Measurements from ENCODE around the gene TES.

Gene TES

DNA sequence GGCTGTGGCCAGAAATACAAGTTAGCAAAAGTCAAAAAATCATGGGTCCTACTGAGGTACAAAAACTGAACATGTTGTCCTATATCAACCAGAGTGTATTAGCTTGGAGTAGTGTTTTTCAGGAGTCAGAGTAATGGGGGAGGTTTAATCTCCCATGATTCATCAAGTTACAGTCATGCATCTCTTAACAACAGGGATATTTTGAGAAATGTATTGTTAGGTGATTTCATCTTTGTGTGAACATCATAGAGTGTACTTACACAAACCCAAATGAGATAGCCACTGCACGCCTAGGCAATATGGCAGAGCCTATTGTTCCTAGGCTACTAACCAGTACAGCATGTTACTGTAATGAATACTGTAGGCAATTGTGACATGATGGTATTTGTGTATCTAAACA lies 14.9 kb upstream of the TES start:
- no peak for DNase-seq

DNA sequence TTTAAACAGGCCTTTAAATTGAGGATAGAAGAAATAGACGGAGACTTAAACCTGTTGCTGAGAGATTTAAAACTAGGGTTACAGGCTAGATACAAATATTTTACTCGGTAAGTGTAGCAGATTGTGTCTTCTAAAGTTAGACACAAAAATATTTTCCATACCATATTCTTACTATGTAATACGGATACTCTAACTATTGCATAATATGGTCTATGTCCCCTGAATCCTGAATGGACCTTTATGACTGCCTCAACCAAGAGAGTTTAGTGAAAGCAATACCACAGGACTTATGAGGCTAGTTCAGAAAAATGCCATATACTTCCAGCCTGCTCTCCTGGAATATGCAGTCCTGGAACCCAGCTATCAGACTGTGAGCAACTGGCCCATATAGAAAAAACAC lies 13.4 kb upstream of the TES start:
- DNase-seq = no peak

DNA sequence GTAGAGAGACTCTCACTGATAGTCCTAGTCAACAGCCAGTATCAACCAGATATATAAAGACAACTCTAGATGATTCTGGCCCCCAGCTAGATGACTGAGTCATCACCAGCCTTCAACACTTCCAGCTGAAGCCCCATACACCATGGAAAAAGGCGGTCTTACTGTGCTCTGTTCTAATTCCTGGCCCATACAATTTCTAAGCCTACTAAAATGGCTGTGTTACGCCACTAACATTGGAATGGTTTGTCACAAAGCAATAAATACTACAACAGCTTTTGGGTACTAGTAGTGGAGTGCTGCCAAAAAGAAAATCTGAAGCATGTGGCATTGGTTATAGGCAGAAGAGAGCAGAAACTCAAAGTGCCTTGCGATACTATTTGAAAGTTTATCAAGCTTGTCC lies 13.0 kb upstream of the TES start:
- DNase-seq = no peak

DNA sequence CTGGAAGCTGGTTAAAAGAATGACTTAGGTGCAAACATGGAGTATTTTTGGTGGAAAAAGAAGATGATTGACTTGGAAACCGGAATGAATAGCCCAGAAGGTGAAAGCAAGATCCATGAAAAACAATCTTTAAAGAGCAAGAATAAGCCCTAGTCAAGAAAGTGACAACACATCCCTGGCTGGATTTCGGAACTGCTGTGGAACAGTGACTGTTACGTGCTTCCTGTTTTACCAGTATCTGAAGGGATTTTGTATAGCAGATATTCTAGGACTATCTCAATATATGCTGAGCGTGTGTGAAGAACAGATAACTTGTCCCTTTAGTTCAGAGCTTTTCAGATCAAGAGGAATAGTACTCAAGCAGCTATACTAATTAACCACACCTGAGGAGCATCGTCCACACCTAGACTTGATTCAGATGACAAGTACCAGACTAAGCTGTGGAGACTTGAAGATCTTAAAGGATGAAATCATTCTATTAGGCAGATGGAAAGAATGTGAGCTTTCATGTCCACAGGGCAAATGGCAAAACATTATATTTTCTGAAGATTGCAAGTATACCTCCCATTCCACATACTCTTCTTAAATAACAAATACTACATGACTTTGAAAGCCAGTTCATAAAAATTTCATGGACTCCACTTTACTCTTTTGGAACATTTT lies 11.5 kb upstream of the TES start:
- DNase-seq = no peak

DNA sequence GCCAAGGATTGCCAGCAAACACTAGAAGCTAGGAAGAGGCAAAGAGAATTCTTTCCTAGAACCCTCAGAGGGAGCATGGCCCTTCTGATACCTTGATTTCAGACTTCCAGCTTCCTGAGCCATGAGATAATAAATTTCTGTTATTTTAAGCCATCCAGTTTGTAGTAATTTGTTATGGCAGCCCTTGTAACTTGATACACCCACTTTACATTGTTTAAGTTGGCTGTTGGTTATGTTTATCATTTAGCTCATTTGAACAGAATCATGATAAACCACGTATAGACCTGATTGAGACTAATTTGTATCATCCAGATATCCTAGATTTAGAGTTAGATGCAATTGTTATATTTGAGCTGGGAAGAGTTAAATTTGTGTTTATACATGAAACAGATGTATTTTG lies 9.4 kb upstream of the TES start:
- DNase-seq = no peak

DNA sequence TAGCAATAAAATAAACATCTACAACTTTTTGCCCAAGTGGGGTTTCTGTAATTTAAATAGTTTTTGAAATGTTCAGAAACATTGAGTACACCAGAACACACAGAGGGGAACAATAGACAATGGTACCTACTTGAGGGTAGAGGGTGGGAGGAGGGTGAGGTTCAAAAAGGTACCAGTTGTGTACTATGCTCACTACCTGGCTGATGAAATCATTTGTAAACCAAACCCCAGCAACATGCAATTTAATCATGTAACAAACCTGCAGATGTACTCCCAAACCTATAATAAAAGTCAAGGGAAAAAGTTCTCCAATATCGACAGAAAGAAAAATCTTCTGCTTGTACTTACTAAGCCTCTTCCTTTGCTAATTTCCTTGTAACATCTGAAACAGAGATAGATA lies 4.2 kb upstream of the TES start:
- DNase-seq = no peak

DNA sequence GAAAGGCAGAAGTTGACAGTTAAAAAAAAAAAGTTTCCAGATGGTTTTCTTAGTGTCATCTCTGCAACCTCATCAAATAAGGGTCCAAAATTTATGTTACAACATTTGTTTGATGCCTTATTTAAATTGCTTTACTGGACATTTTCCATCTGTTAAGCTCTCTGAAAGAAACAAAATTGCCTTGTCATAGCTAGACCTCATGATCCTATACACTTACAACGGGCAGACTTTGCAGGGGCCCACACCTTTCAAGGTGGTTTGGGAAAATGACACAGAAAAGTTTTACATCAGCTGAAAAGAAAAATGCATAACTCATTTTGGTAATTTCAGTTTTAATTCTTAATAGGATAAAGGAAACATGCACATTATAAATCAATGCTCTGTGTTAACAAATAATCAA lies 1.4 kb upstream of the TES start:
- DNase-seq = no peak

DNA sequence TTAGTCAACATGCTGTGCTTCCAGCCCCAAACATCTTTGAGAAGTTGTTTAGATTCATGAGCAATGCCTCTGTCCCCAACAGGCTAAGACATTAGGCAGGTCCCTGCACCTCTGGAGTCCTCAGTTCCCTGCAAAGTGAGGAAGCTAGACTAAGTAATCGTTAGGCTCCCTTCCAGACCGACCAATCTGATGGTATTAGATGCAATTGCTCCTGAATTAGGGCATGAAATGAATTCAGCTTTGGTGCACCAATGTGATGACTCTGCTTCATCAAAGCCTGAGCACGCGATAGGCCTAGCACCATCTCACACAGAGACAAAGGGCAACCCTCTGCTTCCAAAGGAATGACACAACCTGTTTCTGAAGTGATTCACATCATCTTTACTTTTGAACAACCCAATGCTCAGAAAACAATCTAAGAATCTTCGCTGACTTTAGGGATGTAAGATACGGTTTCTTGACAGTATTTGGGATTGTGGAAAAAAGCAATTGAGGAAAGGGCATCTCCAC lies 723 bp upstream of the TES start:
- no peak for DNase-seq

DNA sequence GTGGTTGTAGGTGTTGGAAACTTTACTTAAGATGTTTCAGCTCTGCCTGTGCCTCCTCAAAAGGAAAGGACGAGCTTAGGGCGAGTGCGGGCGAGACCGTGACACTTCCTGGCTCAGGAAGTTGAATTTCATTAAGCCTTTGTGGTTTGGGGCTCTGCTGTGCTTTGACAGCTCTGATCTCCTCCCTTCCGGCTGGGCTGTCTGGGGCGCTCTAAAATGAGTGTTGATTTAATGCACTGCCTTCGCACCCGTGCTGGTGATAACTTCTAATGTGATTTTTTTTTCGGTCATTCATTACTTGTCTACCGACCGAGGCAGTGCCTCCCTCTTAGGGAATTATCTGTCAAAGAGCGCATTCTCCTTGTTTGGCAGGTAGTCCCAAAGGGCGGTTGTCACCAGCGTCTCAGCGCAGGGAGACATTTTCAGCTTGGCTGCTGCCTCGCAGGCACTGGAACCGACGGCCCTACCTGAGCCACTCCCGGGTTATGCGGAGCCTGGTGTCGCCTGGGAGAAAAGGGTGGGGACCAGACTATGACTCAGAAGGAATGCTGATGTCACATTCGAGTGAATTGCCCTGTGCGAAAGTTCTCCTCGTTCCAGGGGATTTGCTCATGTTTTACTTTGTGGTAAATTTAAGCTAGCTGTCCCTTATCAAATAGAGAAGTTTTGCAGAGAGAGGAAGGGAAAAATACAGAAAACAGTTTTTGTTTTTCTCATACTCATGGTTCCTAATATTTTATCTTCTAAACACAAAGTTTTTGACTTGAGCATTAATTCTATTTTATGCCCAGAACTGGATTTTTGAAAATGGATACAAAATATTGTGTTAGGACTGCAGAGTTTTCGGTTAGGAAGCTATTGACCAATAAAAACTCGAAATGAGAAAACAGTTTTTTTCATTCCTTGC lies 920 bp downstream of the TES start:
- DNase-seq = no peak

DNA sequence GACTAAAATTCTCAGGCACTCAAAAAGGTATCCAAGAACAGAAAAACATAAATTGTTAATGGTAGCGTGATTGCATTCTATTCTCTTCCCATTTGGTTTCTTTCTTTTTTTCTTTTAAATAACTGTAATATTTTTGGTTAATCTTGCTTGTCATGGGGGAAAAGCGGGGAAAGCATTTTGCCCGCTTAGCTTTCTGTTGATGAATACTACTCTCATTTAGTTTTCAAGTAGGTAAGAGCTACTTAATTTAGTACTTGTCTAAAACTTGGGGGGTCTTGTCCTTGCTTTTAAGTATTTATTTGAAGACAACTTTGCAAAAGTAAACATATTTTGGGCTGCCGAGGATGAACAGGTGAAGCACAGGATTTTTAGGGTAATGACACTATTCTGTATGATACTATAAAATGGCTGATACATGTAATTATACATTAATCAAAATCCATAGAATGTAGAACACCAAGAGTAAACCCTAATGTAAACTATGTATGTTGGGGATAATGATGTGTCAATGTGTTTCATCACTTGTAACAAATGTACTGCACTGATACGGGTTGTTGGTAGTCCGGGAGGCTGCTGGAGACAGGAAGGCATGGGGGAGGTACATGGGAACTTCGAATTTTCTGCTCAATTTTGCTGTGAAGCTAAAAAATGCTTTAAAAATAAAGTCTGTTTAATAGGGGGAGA lies 1.7 kb downstream of the TES start:
- DNase-seq = no peak

DNA sequence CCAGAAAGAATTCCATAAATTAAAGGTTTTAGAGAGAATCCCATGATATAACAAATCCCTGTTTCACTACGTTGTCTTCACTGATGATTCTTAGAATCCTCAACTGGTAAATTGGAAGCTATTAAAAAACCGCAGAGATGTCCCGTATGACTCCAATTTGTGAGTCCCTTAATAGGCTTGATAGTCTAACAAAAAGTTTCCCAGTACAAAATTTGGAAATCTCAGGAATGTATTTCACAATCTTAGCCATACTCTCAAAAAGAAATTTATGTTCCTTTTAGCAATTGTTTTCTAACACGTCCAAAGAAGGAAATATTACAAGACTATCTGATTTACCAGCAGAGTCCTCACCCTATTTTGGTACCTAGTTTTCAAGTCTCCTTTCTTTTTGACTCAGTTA lies 2.5 kb downstream of the TES start:
- no peak for DNase-seq

DNA sequence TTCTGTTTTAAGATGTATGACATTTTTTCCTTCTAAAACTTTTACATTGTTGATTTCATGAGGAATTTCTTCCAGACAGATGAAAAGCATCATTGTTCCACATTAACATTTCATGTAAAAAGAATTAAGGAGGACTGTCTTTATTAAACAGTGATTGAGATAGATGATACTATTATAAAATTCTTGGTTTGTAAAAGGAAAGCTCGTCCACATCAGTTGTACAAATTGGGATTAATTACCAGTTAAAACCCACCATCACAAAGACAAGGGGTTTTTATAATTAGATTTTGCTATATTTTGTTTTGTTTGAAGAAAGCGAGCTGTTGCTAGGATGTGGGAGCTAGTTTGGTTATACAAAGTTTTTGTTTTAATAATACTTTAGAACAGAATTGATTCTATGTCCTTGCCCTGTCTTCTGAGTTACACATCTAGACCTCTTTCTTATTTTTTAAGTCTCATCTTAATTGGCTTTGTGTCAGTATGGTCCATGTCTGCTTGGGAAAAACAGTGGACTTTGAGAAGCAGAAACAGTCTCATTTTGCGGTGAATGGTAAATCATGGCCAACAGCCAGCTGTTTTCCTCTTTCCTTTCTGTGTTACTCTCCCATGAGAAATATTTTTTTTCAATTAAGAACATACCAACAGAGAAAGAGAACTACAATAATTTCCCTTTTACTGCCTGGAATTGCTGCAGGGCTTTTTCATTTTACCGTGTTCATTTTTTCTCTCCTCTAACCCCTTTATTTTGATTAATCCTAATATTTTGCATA lies 3.2 kb downstream of the TES start:
- DNase-seq = no peak

DNA sequence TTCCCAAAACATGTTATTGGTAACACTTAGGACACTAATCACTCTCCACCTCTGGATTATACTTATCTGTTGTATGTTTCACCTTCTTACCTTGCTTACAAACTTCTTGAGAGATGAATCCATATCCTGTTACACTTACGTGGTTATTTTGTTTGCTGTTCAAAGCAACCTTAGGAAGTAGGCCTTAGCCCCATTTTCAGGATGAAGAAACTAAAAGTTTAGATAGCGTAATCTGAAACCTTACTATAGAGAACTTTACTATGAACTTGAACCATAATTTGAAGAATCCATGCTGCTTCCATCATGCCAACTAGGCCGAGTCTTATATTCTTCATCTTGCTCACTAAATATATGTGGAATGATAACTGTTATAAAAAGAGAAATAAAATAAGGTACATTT lies 4.6 kb downstream of the TES start:
- no peak for DNase-seq

DNA sequence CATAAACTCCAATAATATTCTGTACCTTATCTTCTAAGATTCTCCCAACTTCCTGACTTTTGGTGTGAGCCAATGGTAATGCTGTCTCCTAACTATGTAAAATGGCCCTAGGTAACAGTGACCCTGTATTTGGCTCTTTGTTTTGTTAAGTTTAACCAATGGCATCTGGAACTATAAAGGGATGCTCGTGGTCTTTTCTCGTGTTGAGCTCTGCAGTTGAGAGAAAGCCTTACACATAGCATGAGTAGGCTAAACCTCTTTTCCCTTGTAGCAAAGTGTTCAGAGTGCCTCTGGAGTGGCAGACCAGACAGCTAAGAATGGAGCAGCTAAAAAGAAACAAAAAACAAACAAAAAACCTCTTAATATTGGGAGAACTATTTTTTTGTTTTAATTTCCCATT lies 5.2 kb downstream of the TES start:
- no peak for DNase-seq

DNA sequence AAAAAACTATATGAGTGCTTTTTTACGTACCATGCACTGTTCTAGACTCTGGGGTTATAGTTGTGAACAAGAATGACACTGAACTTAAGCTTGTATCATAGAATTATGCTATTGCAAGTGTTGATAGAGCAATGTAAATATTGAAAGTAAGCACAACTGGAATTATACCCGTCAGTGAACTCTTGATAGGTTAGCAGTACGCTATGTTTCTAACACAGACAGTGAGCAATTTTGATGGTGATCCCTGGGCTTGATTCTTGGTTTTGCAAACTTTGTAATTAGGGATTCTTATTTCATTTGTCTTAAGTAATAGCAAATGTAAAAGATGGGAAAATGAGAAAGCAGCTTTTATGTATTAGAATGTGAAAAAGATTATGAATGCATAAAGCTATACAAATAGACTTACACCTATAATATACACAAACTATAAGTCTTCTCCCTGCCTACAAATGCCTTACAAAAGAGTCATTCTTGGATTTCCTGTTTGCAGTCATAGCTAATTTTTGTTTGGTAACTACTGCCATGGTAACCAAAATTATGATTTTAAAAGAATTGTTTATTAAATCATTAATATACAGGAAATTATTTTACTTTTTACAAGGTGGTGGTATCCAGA lies 6.7 kb downstream of the TES start:
- DNase-seq = no peak

DNA sequence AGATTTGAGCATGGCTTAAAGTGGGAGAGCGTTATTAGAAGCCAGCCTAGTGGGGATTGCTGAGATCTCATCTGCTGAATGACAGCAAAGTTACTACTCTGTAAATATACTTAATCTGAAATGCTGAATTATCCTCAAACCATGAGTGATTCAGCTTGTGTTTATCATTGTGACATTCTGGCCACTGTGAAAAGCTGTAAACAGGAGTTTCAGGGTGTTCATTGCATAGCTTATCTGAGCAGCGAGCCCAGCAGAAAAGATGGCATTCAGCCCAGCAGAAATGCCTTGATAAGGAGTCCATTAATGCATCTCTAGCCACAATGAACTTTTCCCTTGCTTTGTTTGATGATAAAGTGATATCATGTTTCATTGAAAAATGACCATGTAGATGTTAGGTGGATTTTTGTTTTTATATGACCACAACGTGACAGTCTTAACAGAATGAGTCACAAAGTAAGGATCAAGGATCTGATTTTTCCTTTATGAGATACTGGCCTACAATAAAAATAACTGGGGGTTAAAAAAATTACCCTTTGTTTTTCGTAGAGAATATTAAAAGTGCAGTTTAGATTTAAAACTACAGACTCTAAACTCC lies 7.8 kb downstream of the TES start:
- no peak for DNase-seq

DNA sequence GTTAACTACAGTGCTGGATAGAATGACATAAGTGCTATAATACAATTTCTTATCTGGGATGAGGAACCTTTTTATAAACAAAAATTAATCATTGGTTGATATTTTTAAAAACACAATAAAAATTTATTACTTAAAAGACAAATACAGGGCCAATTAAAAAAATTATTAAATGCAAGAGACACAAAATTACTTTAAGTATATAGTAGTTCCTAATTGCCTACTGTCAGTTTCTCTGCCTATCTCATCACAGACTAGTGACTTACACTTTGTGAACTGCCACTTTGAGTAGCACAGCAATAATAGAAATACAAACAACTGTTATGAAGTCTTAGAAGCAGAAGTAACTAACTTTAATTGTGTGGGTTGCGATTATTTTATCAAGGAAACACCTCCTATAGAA lies 8.4 kb downstream of the TES start:
- DNase-seq = no peak

DNA sequence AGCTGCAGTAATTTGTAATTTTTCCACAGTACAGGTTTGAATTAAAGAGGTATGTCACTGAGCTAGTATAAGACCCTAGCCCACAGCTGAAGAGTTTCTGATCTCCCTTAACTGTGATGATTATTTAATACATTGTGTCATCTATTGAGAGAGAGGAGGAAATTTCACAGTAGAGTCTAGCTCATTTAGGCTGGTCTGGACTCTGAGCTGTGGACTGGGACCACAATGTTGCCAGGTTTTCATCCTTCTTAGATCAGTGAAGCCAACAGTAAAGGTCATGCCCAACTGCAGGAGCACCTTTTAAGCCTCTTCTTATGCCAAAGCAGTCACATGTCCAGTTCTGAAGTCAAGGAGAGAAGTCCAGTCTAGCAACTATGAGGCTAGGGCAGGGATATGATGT lies 8.9 kb downstream of the TES start:
- no peak for DNase-seq

DNA sequence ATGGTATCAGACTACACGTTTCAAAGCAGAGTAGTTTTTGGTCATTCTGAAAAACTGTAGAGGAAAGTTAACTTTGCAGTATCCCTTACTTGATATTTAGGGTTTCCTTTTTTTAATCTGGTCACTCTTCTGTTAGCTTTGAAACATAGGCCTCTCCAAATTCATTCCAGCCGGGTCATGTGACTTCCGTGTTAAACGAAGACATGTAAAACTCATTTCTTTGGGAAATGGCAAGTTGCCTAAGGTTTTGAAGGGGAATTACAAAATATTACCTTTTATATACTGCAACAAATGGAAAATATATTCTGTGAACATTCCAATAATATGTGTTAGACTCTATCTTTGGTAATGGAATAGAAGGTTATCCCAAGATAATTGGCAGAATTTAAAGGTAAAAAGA lies 9.5 kb downstream of the TES start:
- no peak for DNase-seq

DNA sequence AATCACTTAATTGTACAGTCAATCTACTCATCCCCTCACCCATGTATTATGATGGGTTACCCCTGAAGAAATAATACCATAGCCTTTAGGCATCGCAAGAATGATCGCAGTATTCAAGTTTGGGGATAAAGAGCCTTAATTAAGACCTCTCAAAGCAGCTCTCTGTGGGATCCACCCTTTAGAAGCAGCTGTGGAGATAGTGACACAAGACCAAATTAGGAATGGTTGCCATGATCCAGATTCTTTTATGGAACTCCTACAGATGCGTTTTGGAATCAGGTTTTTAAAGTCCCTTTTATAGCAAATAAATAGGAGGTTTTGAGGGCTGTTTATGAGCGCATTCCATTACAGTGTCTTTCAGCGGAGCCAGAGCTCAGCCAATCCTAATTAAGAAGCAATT lies 12.2 kb downstream of the TES start:
- no peak for DNase-seq

DNA sequence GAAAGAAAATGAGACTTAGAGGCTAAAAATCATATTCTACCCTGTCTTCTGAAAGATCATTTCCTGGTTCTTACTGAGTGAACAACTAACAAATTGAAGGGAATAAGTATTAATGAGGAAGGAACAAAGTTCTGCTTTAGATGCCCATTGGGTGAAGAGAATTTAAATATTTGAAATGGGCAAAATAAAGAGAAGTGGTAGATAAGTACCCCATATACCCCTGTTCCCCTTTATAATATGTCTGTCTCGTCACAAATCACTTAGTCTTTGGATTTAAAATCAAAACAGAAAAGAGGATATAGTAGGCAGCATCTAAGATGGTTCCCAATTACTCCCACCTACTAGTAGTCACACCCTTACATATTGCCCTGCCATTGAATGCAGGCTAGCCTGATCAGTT lies 13.2 kb downstream of the TES start:
- DNase-seq = no peak

DNA sequence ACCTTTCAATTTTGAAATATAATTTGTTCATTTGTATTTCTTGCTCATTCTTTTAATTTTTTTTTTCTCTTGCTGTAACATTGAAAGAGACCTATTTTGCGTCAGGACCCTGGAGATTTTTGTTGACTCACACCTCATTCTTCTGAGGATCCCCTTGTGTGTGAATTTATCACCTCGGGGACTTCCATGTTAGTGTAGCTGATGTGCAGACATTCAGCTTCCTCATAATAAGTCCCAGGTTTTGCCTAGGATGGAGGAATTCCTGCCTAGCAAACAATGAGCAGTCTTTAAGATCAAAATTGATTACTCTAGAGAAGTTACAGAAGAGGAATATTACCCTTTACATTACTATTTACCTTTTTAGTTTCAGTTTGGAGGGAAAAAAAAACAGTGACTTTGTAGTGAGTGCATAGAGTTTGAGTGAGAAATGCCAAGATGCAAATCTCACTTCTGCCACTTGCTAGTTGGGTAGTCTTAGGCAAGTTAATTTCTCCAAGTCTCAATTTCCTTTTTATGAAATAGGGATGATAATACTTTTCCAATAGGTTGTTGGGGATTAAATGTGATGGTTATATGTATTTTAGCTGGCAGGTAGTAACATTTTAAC lies 14.3 kb downstream of the TES start:
- DNase-seq = no peak
